GM21825 (cell line): ENCODE results near the gene KCNK4.
"Not testable (repeated sequence)": the region's sequence is repeated elsewhere in the genome, so short reads cannot be mapped to it uniquely, and the experiment has no call there.

ENCODE experiments used
- ATAC-seq: cut with Tn5 transposase; IDR thresholded peaks from one replicate; pipeline ENCODE4 v1.9.1; 2021; ENCODE audit warnings: mild to moderate bottlenecking, moderate library complexity; ENCODE audit not compliant: unreplicated experiment

KCNK4 gene

DNA sequence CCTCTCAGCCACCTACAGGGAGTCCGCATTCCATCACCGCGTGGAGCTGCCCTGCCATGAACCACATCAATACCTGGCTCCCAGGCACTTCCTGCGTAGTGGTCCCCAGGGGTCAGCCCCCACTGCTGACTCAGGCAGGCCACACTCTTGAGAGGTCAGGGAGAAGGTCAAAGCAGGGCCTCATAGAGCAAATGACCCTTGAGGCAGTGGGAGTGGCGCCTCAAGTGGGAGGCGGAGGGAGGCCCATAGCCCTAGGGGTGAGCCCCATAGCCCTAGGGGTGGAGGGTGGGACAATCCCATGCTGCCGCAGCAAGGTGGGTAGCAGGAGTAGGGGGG lies 31.8 kb downstream of the KCNK4 start:
- ATAC-seq: no peak

DNA sequence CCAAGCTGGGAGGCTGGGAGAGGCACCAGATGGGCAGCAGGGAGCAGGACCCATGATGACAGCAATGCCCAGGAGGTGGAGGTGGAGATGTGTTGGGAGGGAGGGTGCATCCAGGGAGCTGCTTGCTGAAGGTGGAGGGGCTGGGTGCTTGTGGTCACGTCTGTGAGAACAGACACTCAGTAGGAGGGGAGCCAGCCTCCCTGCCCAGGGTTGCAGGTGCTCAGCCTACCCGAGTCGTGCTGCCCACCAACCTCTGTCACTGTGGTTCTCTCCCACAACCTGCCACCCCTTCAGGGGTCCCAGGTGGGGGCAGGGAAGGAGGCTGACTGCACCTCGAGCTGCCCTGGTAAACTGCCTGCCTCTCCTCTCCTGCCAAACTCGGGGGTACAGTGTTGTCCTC lies 32.3 kb downstream of the KCNK4 start:
- ATAC-seq: no peak

DNA sequence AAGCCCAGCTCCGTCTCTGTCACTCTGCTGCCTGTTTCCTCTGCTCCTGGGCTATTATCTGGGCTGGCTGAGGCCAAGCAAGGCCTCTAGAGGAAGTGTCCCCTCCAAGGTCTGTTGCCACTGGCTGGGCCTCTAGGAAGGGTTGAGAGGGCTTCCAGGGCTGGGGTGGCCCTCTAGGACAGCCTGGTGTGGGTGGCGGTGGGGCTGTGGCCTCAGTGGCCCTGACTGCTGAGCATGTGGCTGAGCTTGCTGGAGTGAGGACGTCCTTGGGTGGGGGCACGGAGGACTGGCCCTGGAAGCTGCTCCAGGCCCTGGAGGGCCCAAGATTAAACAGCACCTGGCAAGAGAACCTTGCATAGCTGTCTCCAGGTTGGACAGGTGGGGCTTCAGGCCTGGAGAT lies 32.9 kb downstream of the KCNK4 start:
- ATAC-seq: not testable (repeated sequence)

DNA sequence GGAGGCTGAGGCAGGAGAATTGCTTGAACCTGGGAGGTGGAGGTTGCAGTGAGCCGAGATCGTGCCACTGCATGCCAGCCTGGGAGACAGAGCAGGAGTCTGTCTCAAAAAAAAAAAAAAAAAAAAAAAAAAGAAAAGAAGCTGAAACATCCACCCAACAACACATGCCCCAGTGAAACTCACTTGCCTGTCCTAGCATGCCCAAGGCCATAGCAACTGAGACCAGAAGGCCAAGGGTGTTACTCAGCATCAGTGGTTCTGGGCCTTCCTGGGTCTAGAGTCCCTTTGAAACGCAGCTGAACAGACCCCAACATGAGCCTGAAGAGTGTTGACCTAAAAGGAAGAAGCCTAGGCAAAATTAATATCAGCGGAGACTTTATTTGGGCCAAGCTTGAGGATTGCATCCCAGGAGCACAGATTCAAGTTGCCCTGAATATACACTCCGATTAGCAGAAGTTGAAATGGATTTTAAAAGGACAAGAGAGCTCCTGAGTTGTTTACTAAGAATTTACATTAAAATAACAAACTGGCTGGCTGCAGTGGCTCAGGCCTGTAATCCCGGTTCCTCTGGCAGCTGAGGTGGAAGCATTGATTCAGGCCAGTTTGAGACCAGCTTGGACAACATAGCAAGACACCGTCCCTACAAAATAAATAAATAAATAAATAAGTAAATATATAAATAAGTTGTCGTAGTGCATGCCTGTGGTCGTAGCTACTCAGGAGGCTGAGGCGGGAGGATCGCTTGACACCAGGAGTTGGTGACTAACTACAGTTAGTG lies 33.8 kb downstream of the KCNK4 start:
- ATAC-seq: no peak

DNA sequence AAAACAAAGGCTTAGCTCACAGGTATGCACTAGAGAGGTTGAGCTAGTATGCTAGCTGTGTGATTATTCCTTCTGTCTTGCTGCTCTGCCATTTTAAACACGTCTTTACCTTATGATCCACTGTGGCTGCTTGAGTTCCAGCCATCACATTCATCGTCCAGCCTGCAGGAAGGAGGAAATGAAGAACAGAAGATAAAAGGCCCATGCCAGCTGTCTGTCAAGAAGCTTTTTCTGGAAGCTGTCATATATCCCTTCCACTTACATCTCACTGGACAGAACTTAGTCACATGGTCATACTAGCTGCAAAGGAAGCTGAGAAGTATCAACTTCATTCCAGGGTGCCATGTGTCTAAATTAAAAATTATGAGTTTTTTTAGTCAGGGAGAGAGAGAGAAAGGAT lies 36.3 kb downstream of the KCNK4 start:
- ATAC-seq: no peak

DNA sequence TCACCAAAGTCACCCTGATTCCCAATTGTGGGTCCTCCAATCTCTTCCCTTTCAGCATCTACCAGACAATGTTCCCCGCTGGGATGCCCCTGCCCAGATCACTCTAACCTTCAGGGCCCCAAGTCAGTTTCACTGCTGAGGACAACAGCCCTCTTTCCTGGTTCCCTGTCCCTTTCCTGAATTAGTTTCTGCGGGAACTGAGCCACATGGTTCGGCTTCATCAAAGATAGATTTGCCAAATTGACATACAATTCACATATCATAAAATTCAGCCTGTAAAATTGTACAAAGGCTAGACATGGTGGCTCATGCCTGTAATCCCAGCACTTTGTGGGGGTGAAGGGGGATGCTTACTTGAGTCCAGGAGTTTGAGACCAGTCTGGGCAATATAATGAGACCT lies 36.9 kb downstream of the KCNK4 start:
- no peak for ATAC-seq

DNA sequence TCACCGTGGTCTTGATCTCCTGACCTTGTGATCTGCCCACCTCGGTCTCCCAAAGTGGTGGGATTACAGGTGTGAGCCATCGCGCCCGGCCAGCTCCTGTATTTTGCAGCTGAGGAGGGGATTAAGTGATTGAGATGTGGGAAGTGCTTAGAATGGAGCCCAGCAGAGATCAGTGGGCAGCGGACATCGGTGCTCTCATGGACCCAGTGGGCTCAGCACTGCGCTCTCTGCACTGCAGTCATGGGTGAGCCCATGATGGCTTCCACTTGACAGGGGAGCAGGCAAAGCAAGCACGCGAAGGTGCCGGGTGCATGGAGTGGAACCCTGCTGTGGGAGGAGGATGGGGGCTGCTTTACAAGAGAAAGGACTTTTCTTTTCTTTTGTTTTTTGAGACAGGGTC lies 39.8 kb downstream of the KCNK4 start:
- ATAC-seq: no peak

DNA sequence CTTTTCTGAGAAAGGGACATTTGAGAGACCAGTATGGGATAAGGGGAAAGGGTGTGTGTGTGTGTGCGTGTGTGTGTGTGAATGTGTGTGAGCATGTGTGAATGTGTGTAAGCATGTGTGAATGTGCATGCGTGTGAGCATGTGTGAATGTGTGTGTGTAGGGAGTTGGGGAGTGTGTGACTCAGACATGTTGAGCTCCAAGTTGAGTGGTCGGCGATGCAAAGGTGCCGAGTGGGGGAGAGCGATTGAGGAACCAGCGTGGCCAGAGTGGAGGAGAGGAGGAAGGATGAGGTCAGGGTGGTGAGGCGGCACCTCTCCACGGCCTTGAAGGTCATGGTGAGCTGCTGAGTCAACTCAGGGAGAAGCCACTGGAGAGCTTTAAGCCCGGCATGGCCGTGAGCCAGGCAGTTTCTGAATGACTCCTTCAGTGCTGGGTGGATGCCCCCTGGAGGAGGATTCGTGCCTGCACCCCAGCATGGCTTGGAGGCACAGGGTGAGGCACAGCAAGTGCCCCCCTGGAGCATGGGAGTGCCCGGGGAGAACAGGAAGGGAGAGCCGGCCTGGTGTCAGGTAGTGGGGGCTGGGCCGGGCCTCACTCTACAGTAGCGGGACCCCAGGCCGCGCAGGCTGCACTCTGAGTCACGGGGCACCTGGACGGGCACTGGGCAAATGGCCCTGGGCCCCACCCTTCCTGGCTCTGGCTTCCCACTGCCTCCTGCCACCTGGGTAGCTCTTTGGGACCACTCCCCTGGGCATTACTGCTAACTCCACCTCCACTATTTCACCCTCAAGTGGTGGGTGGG lies 40.7 kb downstream of the KCNK4 start:
- ATAC-seq: peak; percentile 44

DNA sequence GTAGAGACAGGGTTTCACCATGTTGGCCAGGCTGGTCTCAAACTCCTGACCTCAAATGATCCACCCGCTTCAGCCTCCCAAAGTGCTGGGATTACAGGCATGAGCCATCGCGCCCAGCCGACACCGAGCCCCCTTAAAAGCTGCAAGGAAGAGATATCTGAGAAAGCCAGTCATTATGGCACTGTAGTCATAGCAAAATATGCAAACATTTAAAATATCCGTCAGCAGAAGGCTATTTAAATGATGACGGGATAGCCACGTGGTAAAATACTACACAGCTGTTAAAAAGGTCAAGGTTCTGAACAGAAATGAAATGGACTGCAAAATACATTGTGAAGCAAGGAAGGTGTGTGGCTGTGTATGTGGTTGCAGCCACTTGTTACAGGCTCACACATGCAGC lies 42.5 kb downstream of the KCNK4 start:
- no peak for ATAC-seq

DNA sequence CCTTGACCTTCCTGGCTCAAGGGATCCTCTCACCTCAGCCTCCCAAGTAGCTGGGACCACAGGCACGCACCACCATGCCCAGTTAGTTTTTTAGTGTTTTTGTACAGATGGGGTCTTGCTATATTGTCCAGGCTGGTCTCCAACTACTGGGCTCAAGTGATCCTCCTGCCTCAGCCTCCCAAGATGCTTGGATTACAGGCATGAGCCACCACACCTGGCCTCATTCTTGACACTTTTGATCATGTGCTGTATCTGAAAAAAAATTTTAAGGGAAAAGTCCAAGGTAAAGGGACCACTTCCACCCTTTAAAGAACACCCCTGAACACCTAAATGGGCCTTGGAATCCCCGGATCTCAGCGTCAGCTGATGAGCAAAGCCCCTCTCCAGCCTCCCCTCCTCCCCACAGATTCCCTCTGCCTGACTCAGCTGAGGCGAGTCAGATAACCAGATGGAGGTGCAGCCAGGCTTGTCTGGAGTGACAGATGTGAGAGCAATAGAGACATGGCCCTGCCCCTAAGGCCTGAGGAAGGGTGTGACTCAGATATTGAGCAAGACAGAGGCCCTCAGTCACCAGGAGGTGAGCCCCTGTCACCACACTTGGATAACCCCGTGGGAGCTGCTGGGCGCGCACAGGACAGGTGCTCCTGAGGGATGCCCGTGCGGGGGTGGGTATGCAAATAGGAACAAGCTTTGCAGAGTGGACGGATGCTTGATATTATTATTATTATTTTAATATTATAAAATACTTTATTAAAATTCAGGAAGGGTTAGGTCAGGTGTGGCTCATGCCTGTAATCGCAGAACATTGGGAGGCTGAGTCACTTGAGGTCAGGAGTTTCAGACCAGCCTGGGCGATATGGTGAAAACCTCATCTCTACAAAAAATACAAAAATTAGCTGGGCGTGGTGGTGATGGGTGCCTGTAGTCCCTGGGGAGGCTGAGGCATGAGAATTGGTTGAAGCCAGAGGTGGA lies 43.9 kb downstream of the KCNK4 start:
- ATAC-seq: peak; percentile 80

DNA sequence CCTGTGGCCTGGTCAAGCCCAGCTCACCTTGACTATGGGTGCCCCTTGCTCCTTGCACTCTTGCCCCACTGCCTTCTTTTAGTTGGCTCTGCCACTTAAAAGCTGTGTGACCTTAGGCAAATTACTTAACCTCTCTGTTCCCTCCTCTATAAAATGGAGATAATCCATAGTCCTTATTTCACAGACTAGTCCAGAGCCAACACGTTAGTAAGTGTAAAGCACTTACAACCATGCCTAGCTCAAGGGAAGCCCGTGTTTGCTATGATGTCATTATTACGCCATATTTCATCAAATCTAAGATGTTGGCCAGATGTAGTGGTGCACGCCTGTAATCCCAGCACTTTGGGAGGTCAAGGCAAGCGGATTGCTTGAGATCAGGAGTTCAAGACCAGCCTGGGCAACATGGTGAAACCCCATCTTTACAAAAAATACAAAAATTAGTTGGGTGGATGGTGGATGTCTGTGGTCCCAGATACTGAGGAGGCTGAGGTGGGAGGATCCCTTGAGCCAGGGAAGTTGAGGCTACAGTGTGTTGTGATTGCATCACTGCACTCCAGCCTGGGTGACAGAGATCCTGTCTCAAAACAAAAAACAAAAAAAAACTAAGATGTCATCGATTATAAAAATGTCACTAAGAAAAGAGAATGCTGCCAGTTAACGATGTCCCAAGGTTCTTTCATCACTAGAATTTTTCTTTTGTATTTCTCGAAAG lies 46.6 kb downstream of the KCNK4 start:
- ATAC-seq: no peak

DNA sequence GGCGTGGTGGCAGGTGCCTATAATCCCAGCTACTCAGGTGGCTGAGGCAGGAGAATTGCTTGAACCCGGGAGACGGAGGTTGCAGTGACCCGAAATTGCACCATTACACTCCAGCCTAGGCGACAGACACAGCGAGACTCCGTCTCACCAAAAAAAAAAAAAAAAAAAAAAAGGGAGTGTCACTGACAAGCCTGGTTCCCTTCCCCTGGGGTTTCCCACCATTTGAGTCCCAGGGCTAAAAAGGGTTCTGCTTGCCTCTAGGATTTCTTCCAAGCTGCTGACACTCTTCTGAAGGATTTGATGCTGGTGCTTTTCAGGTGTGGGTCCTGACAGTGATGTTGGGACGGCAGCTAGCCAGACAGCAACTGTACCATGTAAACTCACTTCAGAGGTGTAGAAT lies 47.6 kb downstream of the KCNK4 start:
- ATAC-seq: no peak

DNA sequence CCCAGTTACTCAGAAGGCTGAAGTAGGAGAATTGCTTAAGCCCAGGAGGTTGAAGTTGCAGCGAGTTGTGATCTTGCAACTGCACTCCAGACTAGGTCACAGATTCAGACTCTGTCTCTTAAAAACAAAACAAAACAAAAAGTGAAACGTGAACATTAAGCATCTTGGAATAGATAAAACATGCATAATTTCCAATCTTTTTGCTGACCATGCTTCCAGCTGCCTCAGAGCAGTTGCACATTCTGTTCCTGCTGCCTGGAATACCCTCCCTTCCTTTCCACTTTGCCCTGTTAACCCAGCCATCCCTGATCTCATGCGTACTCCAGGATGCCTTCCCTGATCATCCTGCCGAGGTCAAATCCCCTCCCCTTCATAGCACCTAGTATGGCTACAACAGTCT lies 48.2 kb downstream of the KCNK4 start:
- no peak for ATAC-seq

DNA sequence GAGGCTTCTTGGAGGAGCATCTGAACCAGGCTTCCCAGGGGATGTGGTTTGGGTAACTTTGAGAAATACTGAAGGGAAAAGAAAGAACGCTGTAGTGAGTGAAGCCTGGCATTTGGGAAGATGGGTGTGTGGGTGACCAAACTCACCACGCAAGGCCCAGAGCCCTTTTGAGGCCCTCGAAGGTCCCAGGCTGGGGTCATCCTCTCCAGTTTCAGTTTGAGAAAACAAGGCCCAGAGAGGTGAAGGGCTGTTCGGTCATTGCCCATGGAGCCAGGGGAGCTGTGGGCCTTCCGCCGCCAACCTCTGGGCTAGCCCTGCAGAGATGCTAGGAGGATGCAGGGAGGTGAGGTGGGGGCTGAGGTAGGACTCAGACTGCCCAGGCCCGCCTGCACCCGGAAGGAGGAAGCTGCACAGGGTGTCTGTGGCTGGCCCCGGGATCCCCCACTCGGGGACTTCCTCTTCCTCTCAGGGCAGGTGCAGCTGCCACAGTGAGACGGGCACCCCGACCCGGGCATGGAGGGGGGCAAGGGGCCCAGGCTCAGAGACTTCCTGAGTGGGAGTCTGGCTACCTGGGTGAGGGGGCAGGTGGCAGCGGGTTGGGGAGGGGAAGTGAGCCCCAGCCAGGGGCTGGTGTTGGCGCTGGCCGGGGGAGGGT lies 48.8 kb downstream of the KCNK4 start, which contains the start of gene CCDC88B:
Gene CCDC88B, plus strand, starts transcription at position 451 of the 655 bp plus-strand sequence. Its CDS starts 63 bp downstream, at position 514.
- no peak for ATAC-seq

DNA sequence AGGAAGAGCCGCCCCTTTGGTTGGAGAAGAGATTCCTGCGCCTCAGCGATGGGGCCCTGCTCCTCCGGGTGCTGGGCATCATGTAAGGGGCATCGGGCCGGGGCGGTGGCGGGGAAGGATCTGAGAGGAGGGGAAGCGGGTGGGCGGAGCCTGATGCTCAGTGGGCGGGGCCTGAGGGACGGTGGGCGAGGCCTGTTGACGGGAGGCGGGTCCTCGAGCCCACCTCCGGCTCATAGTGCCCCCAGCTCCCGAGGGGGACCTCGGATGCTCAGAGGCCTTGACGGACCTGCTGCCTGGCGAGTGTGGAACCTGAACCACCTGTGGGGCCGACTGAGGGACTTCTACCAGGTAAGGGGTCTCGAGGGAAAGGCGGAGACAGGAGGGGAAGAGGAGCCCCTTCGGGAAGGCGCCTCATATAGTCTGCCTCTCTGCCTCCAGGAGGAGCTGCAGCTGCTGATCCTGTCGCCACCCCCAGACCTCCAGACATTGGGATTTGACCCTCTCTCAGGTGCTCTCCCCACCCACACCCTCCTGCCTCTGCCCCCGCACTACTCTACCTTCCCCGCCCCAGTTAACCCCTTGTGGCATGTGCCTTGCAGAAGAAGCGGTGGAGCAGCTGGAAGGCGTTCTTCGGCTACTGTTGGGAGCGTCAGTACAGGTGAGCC lies 49.7 kb downstream of the KCNK4 start:
- no peak for ATAC-seq

DNA sequence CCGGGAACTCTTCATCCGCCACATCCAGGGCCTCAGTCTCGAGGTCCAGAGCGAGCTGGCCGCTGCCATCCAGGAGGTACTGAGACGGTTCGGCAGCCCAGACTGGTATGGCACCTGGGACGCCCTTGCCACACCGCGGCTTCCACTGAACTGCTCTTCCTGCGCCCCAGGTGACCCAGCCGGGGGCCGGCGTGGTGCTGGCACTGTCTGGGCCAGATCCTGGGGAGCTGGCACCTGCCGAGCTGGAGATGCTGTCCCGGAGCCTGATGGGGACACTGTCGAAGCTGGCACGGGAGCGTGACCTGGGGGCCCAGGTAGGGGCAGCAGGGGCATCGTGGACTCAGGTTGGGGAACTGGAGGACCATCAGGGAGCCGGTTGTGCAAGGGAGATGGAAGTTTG lies 50.3 kb downstream of the KCNK4 start:
- ATAC-seq: no peak

DNA sequence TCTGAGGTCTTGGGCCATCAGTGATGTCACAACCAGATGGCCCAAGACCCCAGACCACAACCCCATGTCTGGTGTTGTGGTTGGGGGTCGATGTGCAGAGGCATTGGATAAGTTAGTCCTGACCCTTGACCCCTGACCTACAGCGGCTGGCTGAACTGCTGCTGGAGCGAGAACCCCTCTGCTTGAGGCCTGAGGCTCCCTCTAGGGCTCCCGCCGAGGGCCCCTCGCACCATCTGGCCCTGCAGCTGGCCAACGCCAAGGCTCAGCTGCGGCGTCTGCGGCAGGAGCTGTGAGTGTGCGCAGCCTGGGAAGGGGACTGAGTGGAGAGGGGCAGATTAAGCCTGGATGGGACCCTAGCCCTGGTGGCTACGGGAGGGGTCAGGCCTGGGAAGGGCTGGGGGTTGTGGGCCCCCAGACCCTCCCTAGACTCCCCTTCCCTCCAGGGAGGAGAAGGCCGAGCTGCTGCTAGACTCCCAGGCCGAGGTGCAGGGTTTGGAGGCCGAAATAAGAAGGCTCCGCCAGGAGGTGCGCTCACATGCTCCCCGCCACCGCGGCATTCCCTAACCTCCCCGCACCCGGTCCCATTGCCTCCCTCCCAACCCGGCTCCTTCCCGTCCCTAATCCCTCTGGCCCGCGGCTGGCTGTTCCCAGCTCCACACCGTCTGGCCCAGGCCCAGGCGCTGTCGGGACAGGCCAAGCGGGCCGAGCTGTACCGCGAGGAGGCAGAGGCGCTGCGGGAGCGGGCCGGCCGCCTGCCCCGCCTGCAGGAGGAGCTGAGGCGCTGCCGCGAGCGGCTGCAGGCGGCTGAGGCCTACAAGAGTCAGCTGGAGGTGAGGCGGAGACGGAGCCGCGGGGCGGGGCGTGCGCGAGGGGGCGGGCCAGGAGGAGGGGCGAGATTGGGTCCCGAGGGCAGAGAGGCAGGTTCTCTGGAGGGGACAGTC lies 51.0 kb downstream of the KCNK4 start:
- peak; percentile 36 for ATAC-seq
